HL-60/S4 treated with retinoic acid at 250 ng/mL for 4 days and 3 days (cell line): ENCODE data around the gene NDOR1.

Source experiments
- in situ Hi-C: fragments of 300-500 bp; cut with MboI; formaldehyde crosslinking; loops from 2 replicates; pipeline ENCODE4 v1.7.0; 2022; ENCODE audit warnings: low sequenced_read_pairs

The NDOR1 gene

GRCh38 chr9:137182836-137183235, 22.7 kb upstream of the NDOR1 start:
- in situ Hi-C loops: no loop called here

GRCh38 chr9:137183980-137184595, 21.4 kb upstream of the NDOR1 start:
- in situ Hi-C loops: no loop called here

GRCh38 chr9:137184881-137185660, 20.4 kb upstream of the NDOR1 start:
- in situ Hi-C loops: no loop called here

GRCh38 chr9:137185921-137186320, 19.6 kb upstream of the NDOR1 start:
- in situ Hi-C loops: no loop called here

GRCh38 chr9:137186385-137186784, 19.1 kb upstream of the NDOR1 start:
- in situ Hi-C loops: no loop called here

GRCh38 chr9:137187386-137187785, 18.1 kb upstream of the NDOR1 start:
- in situ Hi-C loops: no loop called here

- in situ Hi-C loops: no loop called here
Observed at GRCh38 chr9:137188086-137188489, 17.4 kb upstream of the NDOR1 start.

- in situ Hi-C loops: no loop called here
Observed at GRCh38 chr9:137188490-137189296, 16.8 kb upstream of the NDOR1 start, which contains the start of the genes ANAPC2 and SSNA1. TSS of gene ANAPC2 (minus strand) at chr9:137188560. CDS start at chr9:137188532, 28 bp downstream. TSS of gene SSNA1 (plus strand) at chr9:137188676. CDS start at chr9:137188727, 51 bp downstream.

GRCh38 chr9:137189297-137190295, 15.9 kb upstream of the NDOR1 start:
- in situ Hi-C loops: no loop called here

GRCh38 chr9:137190315-137190856, 15.1 kb upstream of the NDOR1 start:
- in situ Hi-C loops: no loop called here

GRCh38 chr9:137191245-137191644, 14.3 kb upstream of the NDOR1 start:
- in situ Hi-C loops: no loop called here

GRCh38 chr9:137191691-137192447, 13.6 kb upstream of the NDOR1 start:
- in situ Hi-C loops: no loop called here

GRCh38 chr9:137192448-137192780, 13.1 kb upstream of the NDOR1 start:
- in situ Hi-C loops: no loop called here

GRCh38 chr9:137192859-137193258, 12.6 kb upstream of the NDOR1 start:
- in situ Hi-C loops: no loop called here

- in situ Hi-C loops: no loop called here
Observed at GRCh38 chr9:137193771-137194170, 11.7 kb upstream of the NDOR1 start.

- in situ Hi-C loops: no loop called here
Observed at GRCh38 chr9:137194388-137194787, 11.1 kb upstream of the NDOR1 start.

- in situ Hi-C loops: no loop called here
Observed at GRCh38 chr9:137194909-137195308, 10.6 kb upstream of the NDOR1 start.

GRCh38 chr9:137195525-137196220, 9.8 kb upstream of the NDOR1 start:
- in situ Hi-C loops: no loop called here
